Renal pelvis (tissue), 12 donors: Measurements from ENCODE around the gene TMC7. TPM values are rescaled to one million over a fixed set of nuclear protein-coding genes. Genes with fewer than 3 reads are reported as not detected.
A peak's percentile ranks its signal among the peaks of the same experiment; 100 is the strongest.
"Not testable (repeated sequence)": the region's sequence is repeated elsewhere in the genome, so short reads cannot be mapped to it uniquely, and the experiment has no call there.

Experiments used
- DNase-seq: peaks from one replicate; pipeline ENCODE4 v3.0.0-alpha.2; 2013
- long read RNA-seq, 16 experiments: transcript quantifications; one replicate each; lab custom pipeline, GENCODE V29; 2026
- polyA plus RNA-seq, 3 donors: library from polyadenylated mRNA; unstranded; fragments of 120-200 nt; gene quantifications; one replicate each; pipeline ENCODE4 v1.2.1, GENCODE V29; 2013; ENCODE audit not compliant: insufficient read length in 3 of 3

Gene TMC7
- polyA plus RNA-seq, result 1 to 10 TPM; 1.4 to 2.1 (median 1.9) TPM
- long read RNA-seq, donor 1, result 0 reads
- long read RNA-seq, donor 2, partial matches to known transcripts, result 0 of 1 reads
- long read RNA-seq, donor 2, other reads (novel, unspliced or antisense), result 0 of 1 reads
- long read RNA-seq, donor 3, result 0 reads
- long read RNA-seq, donor 4, result 0 reads
- long read RNA-seq, donor 5, result 0 reads
- long read RNA-seq, donor 6, result 0 reads
- long read RNA-seq, donor 7, result 0 reads
- long read RNA-seq, donor 8, result 0 reads
- long read RNA-seq, donor 9, result 0 reads
- long read RNA-seq, donor 10, partial matches to known transcripts, result 0 of 1 reads
- long read RNA-seq, donor 10, other reads (novel, unspliced or antisense), result 0 of 1 reads
- long read RNA-seq, donor 11, result 0 reads
- long read RNA-seq, donor 12, partial matches to known transcripts, result 0 of 1 reads
- long read RNA-seq, donor 12, other reads (novel, unspliced or antisense), result 0 of 1 reads
- long read RNA-seq, donor 13, result 0 reads
- long read RNA-seq, donor 14, result 0 reads
- long read RNA-seq, donor 15, result 0 reads
- long read RNA-seq, donor 16, result 0 reads

DNA sequence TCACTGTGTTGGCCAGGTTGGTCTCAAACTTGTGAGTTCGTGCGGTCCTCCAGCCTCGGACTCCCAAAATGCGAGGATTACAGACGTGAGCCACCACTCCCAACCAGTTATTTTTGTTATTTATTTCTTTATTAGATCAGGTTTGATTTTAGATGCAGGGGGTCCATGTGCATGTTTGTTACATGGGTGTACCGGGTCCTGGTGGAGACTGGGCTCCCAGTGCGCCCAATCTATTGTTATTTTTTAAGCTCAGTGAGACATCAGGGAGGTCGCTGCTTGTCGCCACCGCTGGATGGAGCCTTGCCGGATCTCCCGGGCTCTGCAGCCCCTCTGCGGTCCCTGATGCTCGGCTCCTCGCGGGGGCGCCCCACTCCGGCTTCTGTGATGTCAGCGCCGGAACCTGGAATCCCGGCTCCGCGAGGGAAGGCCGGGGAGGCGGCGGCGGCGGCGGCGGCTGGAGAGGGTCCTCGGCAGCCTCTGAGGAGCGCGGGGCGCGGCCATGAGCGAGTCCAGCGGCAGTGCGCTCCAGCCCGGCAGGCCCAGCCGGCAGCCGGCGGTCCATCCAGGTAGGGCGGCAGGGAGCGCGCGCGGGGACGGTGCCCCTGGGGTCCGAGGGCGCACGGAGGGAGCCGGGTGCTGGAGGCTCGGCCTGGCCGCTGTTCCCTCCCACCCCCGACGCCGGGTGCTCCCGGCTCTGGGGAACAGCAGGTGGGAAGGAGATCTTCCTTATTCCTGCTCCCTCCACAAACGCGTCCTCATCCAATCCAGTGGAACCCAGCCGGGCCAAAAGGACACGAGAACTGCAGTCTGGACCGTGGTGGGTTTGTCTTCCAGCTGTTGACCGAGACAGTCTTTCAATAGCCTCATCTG, at the start of gene TMC7:
TMC7 (plus strand) TSS at position 370 of the 870 bp plus-strand sequence; CDS start at position 500, 130 bp downstream.
- DNase-seq, result peak; percentile 92

DNA sequence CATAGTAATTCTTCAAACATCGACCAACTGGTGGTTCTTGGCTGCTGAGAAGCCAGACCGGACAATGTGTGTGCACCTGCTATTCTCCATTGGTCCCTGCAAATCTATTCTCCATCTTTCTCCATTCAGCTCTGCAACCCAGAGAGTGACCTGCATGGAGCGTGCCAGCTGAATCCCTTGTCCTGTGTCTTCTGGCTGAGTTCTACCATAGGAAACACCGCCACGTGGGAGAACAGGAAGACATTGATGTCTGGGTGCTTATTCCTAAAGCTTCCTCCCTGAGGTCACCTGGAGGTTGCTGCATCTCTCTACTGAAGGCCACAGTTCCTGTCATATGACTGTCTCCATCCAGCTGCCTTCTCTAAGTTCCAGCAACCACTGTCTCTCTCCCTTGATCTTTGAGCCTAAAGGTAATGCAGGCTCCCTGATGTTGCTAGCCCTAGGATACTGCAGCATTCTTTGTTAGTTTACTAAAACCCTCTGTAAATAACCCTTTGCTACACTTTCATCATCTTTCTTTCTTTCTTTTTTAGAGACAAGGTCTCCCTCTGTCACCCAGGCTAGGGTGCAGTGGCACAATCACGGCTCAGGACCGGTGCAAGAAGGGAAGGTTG, 46.9 kb upstream of the TMC7 start:
- DNase-seq, result no peak

GRCh38 chr16:18937390-18937789, 46.3 kb upstream of the TMC7 start:
- no peak for DNase-seq

- DNase-seq, result no peak
Measured at GRCh38 chr16:18938986-18939385, 44.7 kb upstream of the TMC7 start.

DNA sequence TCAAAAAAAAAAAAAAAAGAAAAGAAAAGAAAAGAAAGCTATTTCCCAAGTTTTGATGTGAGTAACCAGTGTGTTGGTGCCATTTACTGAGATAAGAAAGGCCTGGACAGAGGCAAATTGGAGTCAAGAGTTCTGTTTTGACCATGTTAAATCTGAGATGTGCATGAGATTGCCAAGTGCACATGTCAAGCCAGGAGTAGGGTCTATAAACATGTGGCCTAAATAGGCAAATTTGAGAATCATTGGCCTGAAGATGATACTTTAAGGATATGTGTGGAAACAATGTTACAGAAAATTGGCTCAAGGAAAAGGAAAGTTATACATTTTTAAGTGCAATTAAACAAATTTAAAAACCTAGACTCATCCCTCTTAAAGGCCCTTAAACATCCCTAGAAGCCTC, 42.3 kb upstream of the TMC7 start:
- DNase-seq, result no peak

DNA sequence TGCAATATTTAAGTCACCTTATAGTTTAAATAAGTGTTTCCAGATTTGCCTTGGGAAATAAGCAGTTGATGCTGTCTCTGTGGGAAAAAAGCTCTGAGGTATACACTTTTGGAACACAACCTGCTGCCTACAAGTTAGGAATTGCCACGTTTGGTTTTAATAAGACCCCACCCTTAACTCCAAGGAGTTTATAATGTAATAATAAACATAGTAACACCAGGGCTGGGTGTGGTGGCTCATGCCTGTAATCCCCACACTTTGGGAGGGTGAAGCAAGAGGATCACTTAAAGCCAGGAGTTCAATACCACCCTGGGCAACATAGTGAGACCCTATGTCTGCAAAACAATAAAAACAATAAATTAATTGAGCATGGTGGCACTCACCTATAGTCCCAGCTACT, 41.7 kb upstream of the TMC7 start:
- no peak for DNase-seq

GRCh38 chr16:18943414-18943813, 40.3 kb upstream of the TMC7 start:
- DNase-seq, result no peak

DNA sequence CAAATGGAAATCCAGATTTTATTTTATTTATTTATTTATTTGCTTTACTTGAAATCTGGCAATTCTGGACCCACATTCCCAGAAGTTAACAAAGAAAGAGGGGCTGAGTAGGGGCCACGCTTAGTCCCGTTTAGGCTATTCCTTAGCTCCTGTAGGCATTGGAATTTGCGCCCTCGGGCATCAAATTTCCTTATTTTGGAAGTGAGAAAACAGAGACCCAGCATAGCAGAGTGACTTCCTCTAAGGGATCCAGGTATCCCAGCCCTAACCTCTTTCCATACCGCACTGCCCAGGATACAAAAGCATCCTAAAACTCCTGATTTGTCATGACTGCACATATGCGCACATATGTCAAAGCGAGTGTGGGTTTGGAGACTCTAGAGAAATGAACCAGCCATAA, 38.5 kb upstream of the TMC7 start:
- DNase-seq, result no peak

- DNase-seq, result no peak
Measured at GRCh38 chr16:18948372-18949020, 35.2 kb upstream of the TMC7 start.

- no peak for DNase-seq
Measured at GRCh38 chr16:18950469-18951185, 33.1 kb upstream of the TMC7 start.

DNA sequence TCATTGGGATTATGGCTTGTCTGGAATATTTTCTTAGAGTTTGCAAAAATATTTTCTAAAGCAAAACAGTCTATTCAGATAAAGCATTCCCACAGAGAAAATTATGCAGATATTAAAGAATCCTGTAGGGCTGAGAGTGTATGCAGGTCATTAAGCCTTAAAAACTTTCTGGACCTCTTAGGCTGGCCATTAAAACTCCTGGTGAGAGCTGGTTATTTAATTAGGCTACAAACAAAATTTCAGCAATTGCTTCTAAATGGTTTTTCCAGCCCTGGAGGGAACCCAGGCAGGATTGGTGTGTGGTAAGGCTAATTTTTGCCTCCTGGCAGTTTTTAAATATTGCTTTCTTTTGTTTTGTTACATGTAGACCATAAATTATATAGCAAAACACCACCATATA, 30.2 kb upstream of the TMC7 start:
- DNase-seq, result no peak

- DNase-seq, result not testable (repeated sequence)
Measured at GRCh38 chr16:18955874-18956580, 27.7 kb upstream of the TMC7 start.

- not testable (repeated sequence) for DNase-seq
Measured at GRCh38 chr16:18956658-18957241, 27.0 kb upstream of the TMC7 start.

- no peak for DNase-seq
Measured at GRCh38 chr16:18958621-18959029, 25.1 kb upstream of the TMC7 start.

DNA sequence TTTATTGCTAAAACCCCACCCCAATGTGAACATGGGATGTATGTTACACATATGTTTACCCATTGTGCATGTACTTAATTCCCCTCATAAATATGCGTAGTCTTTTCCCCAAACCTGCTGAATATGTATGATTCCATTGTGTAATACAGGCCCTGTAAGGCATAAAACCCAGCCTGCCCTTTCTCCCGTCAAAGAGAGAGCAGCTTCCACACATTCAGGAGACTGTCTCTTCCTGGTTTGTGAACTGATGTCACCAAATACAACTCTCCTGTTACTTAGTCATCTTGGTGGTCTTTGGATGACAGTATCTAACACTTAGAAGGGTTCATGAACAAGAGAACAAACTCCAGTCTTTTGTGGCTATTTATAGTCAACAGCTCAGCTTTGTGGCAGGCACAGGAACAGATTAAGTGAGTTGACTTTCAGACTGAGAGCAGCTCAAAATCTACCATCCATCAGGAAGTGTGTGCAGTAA, 24.7 kb upstream of the TMC7 start:
- DNase-seq, result no peak

DNA sequence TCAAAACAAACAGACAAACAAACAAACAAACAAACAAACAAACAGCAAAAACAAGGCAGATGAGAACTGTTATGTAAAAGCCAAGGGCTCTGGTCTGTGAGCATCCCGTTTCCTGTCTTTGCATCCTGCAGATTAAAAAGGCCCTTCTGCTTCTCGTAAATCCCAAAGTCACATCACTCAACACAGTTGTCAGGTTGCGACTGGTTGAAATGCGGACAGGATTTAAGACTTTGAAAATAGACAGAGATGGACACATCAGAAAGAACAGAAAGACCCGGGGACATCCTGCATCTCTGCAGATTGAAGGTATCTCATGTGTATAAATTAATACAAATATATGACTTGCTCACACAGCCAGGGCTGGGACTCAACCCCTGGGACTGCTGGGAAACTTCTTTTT, 18.2 kb upstream of the TMC7 start:
- DNase-seq, result no peak

- DNase-seq, result no peak
Measured at GRCh38 chr16:18966791-18967190, 16.9 kb upstream of the TMC7 start.

DNA sequence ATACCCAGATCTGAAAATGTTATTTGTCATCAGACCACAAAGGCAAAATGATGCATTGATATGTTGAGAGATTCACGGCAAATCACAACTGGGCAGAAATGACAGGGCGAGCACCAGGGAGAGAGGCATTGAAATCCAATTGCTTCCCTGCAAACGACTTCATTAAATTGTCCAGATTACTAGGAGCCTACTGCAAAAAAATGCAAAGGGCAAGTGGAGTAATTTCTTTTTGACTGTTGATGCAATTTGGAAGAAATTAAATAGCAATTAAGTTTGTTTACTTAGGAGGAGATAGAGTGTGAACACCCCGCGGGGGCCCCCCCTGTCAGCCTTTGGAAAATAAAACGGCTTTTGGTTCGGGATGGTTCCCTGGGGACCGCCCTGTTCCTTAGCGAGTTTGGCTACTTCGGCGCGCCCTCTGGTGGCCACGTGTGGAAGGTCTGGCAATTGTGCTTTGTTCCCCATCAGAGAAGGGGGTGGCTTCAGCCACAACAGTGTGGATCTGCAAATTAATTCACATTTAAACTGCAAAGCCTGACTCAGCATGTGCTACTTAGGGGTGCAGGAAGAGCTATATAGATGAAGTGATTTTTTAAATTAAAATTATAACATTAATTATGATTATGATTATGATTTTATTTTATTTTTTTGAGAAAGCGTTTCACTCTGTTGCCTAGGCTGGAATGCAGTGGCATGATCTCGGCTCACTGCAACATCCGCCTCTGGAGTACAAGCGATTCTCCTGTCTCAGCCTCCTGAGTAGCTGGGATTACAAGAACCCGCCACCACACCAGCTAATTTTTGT, 14.5 kb upstream of the TMC7 start:
- DNase-seq, result peak; percentile 72

GRCh38 chr16:18969855-18970240, 13.9 kb upstream of the TMC7 start:
- no peak for DNase-seq
